Lower lobe of right lung (tissue), 2 donors: ENCODE data around the gene CTXND1. TPM values are rescaled to one million over a fixed set of nuclear protein-coding genes. Genes with fewer than 3 reads are reported as not detected.

Experiments used
- ATAC-seq, 2 donors: fragments of 200-7000 bp; cut with Tn5 transposase; one replicate each; pipeline ENCODE4 v1.9.1; 2020 to 2022; ENCODE audit warnings: mild to moderate bottlenecking in 2 of 2, moderate library complexity in 2 of 2
- DNase-seq: peaks from one replicate; pipeline ENCODE4 v3.0.0-alpha.2; 2020
- H3K27ac ChIP-seq: fragments of 200-600 bp; one replicate; pipeline ENCODE4 v1.8.0; 2022
- H3K27me3 ChIP-seq: fragments of 200-600 bp; one replicate; pipeline ENCODE4 v1.8.0; 2022; ENCODE audit warnings: low read depth
- H3K36me3 ChIP-seq: fragments of 200-600 bp; one replicate; pipeline ENCODE4 v1.8.0; 2022; ENCODE audit warnings: mild to moderate bottlenecking
- H3K4me1 ChIP-seq: fragments of 200-600 bp; one replicate; pipeline ENCODE4 v1.8.0; 2022
- H3K4me3 ChIP-seq: fragments of 200-600 bp; one replicate; pipeline ENCODE4 v1.8.0; 2022; ENCODE audit warnings: mild to moderate bottlenecking
- H3K9me3 ChIP-seq: fragments of 200-600 bp; one replicate; pipeline ENCODE4 v1.8.0; 2022
- intact Hi-C: fragments of 100-400 bp; cut with DNase I; formaldehyde crosslinking; loops from one replicate; pipeline ENCODE4 v1.11.0; 2022
- total RNA-seq: library from RNA; stranded (reverse); fragmentation: NEBNext Ultra II Directional; extraction: Animal tissue kit (Norgen Biotek cat#: 25700); gene quantifications from one replicate; pipeline ENCODE4 v1.2.1, GENCODE V29; 2021
- TF ChIP-seq, protein P1 (sequence below): fragments of 200-600 bp; IDR thresholded peaks from one replicate; pipeline ENCODE4 v1.8.0; 2022; ENCODE audit warnings: antibody characterized with exemption, mild to moderate bottlenecking
- donor health status: DM: no; HTN: yes; CAD: no; lungs with severe emphysema.

CTXND1 gene
- total RNA-seq, 1 donor from 2014 or later, result 1.8 TPM

DNA sequence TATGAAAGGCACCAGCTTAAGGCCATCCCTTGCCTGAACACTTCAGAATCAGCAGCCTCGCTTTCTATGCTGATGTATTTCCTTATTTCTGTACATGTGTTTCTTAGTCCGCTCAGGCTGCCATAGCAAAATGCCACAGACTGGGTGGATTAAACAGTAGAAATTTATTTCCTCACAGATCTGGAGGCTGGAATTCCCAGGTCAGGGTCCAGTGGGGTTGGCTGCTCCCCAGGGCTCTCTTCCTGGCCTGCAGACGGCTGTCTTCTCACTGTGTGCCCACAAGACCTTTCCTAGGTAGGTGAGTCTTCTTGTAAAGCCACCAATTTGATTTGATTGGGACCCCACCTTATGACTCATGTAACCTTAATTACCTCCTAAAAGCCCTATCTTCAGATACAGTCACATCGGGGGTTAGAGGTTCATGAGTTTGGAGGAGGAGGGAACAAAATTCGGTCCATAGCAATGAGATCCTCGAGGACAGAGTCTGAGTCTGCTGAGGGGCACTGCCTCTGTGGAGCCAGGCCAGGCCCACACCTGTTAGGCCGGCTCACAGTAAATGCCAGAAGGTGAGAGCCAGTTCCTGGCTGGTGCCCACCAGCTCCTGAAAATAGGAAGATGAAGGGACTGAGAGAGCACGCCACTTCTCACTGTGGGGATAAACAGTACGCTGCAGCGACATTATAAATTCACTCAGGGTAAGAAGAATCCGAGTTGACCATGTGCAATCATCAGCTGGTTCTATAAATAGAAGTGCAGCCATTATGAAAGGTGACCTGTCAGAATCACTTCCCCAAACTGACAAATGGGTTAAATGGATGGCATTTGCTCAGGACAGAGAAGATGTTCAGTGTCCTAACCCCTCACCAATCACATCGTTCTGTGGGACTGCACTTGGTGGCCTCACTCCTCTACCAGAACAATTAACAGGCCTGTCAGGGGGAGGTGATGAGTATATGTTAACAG, 41.1 kb downstream of the CTXND1 start:
- Histone ChIP-seq H3K36me3 (no peaks in the 10 kb centered on the region), H3K4me3 (no peak overlapping the region), H3K27me3 (no peaks in the 10 kb centered on the region), H3K9me3 (no peaks in the 10 kb centered on the region), H3K27ac (no peak overlapping the region), H3K4me1 (no peaks in the 10 kb centered on the region)
- ATAC-seq (no peak), DNase-seq (no peak)
- intact Hi-C loops, result no loop called here
- TF ChIP-seq, protein P1, sequence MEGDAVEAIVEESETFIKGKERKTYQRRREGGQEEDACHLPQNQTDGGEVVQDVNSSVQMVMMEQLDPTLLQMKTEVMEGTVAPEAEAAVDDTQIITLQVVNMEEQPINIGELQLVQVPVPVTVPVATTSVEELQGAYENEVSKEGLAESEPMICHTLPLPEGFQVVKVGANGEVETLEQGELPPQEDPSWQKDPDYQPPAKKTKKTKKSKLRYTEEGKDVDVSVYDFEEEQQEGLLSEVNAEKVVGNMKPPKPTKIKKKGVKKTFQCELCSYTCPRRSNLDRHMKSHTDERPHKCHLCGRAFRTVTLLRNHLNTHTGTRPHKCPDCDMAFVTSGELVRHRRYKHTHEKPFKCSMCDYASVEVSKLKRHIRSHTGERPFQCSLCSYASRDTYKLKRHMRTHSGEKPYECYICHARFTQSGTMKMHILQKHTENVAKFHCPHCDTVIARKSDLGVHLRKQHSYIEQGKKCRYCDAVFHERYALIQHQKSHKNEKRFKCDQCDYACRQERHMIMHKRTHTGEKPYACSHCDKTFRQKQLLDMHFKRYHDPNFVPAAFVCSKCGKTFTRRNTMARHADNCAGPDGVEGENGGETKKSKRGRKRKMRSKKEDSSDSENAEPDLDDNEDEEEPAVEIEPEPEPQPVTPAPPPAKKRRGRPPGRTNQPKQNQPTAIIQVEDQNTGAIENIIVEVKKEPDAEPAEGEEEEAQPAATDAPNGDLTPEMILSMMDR, result no peak

DNA sequence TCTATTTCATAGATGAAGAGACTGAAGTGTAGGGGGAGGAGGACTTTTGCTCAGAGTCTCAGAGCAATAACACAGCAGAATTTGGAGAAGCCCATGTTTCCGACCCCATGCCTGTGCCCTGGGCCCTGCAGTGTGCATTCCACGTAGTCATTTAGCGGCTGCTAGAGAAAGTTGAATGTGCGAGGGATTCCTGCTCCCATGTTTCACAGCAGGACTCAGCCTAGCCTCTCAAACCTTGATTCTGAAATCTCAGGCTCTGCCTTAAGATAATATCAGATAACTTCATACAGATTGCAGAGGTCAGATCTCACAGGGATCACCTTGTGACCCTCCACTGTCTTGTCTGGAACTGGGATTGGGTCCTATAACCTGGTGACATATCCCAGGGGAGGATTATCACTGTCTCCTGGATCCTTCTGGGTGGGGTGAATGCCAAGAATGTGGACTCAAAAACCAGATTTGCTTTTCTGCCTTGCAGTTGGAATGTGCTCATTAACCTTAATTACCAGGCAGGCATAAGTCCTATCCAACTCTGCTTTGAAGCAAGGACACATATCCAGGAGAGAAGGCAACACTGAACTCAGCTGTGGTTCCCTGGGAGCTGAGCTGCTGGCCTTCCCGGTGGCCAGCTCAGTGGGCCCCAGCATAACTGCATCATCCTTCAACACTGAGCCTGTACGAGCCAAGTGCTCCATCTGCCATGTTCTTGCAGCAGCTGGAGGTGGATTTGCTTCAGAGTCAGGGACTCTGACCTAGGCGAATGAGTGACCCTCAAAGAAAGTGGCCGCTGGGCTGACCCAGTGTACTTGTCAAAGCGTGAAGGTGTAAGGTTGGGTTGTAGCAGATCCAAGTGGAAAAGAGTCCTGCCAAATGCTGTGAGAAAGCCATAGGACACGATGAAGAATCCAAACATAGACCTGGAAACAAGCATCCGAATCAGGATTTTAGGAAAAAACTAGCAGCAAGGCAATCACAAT, 43.0 kb downstream of the CTXND1 start:
- TF ChIP-seq, protein P1, result no peak
- no peaks in the 10 kb centered on the region for H3K4me1 ChIP-seq
- no peaks in the 10 kb centered on the region for H3K9me3 ChIP-seq
- H3K4me3 ChIP-seq, result no peak overlapping the region
- no peaks in the 10 kb centered on the region for H3K36me3 ChIP-seq
- intact Hi-C loops, result no loop called here
- ATAC-seq, result no peak
- H3K27ac ChIP-seq, result no peak overlapping the region
- H3K27me3 ChIP-seq, result no peaks in the 10 kb centered on the region
- DNase-seq, result no peak

DNA sequence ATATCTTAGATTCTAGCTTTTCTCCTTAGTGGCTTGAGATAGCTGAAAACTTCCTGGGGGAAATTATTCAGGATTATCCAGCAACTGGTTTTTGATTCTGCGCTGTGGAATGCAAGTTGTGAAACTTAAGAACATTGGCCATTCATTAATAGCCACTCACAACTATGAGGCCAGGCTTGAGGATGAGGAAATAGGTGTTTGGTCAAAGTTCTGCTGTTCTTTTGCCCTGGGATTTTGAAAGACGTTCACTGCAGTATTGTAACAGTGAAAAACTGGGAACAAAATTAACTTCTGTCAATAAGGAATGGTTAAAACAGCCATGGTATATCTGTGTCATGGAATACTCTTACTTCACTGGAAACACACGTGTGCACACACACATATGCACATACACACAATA, 44.1 kb downstream of the CTXND1 start:
- ATAC-seq (peak; percentile 69 to 79), DNase-seq (no peak)
- Histone ChIP-seq H3K4me1 (no peaks in the 10 kb centered on the region), H3K9me3 (no peaks in the 10 kb centered on the region), H3K27ac (no peak overlapping the region), H3K27me3 (no peaks in the 10 kb centered on the region), H3K36me3 (no peaks in the 10 kb centered on the region), H3K4me3 (no peak overlapping the region)
- TF ChIP-seq, protein P1, result no peak
- intact Hi-C loops, result no loop called here

DNA sequence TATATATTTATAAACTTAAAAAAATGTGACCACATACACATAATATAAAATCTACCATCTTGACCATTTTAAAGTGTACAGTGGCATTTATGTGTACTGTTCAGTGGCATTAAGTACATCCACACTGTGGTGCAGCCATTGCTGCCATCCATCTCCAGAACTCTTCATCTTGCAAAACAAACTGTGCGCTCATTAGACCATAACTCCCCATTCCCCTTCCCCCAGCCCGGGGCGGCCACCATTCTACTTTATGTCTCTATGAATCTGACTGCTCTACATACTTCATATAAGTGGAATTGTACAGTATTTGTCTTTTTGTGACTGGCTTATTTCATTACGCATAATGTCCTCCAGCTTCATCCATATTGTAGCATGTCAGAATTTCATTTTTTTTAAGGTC, 47.8 kb downstream of the CTXND1 start:
- TF ChIP-seq, protein P1, result no peak
- no peak overlapping the region for H3K4me3 ChIP-seq
- DNase-seq, result no peak
- H3K27ac ChIP-seq, result no peak overlapping the region
- H3K27me3 ChIP-seq, result peaks cover 4% of the 10 kb centered on the region
- no peak for ATAC-seq
- H3K36me3 ChIP-seq, result no peaks in the 10 kb centered on the region
- no peaks in the 10 kb centered on the region for H3K9me3 ChIP-seq
- intact Hi-C loops, result no loop called here
- no peaks in the 10 kb centered on the region for H3K4me1 ChIP-seq

DNA sequence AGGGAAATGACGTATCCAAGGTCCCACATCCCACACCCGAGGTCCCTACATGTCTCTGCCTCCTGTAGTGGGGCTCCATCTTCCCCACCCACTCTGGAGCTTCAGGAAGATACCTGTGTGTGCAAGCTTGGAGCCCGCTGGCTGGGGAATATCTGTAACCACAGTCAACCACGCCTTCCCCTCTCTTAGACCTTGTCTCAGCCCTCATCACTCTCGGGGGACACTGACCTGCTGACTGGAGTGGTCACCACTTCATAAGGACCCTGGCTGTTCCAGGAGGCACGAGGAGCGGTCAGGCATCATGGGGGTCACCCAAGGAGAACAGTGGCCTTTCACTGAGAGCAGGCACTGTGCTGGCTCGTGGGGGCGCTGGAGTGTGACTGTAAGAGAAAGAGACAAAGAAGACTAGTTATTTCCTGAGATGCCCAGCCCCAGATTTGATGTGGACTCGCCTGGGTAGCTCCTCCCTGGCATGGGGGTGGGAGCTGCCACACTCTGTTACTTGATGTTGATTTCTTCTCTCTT, 48.6 kb downstream of the CTXND1 start:
- Histone ChIP-seq H3K4me1 (no peaks in the 10 kb centered on the region), H3K9me3 (no peaks in the 10 kb centered on the region), H3K27me3 (peaks cover 5% of the 10 kb centered on the region), H3K36me3 (no peaks in the 10 kb centered on the region), H3K4me3 (no peak overlapping the region), H3K27ac (no peak overlapping the region)
- intact Hi-C loops, result no loop called here
- DNase-seq (no peak), ATAC-seq (no peak)
- TF ChIP-seq, protein P1, result no peak
